ENCODE data around the gene NUMA1.
A peak's percentile ranks its signal among the peaks of the same experiment; 100 is the strongest.

NUMA1 gene

DNA sequence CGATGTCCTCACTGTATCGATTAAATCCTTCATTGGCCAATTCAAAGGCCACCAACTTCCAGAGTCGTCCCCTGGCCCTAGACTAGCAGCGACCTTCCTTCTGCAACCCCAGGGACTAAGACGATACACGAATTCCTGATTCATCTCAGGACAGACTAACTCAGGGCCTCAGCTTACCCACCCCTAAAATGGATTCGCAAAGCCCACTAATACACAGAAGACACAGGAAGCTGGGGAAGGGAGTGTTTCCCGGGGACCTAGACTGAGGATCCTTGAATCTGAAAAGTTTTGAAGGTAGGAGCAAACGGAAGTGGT is 22.2 kb upstream of the NUMA1 start:
- DNase-seq, result no peak

DNA sequence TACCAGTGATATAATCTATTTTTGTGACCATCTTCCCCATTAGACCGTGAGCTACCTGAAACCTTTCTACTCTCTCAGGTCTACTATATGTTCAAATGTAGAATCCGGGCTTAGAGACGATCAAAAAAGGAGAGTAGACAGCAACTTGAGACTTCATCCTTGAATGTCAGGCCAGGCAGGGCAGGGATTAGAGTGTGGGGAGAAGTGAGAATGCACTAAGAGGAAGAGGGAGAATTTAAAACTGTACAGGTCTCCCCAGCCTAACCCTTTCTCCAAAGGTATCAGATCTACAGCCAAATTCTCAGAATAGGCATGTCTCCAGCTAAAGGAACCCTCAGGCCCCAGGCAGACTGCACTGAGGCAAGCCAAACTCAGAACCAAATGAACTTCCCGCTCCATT is 21.8 kb upstream of the NUMA1 start:
- no peak for DNase-seq

DNA sequence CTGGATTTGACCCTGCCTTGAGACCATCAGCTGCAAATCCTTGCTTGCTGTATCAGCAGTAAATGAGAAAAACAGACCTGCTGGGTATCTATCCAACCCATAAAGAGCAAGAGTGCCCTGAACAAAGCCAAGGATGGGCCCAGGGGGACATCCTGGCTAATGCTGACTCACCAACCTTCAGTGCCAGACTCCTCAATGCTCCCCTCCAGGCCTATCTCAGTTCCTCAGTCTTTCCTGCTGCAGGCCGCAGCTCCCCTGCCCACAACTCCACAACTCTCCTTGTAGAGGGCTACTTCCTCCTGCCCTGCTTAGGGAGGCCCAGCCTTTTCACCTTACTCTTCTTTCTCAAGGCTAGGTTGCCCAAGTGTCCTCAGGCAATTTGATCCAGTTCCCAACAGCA is 20.1 kb upstream of the NUMA1 start:
- no peak for DNase-seq

DNA sequence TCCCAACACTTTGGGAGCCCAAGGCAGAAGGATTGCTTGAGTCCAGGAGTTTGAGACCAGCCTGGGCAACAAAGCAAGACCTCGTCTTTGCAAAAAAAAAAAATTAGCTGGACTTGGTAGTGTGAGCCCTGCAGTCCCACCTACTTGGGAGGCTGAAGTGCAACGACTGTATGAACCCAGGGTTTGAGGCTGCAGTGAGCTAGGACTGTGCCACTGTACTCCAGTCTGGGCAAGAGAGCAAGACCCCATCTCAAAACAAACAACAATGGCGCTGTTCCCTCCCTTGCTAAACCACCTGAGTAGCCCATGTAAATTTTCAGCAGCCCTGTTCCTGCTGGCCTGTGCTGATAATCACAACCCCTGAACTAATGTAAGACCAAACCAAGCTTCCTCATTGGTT is 19.7 kb upstream of the NUMA1 start:
- DNase-seq, result no peak

DNA sequence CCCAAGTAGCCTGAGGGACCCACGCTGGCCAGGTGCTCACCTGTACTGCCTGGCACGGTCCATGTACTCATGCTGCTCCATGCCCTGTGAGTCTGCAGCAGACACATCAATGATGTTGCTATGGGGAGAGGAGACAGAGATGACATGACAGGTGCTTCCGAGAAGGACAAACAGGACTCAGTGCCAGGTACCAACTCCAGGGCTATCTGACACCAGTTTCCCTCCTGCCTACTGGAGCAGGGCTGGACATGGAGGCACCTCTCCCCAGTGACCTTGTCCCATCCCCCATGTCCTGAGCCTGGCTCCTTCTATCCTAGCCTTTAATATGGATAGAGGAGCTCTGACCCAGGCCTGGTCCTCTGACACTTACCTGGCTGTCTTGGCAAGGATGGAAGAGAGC is 18.4 kb upstream of the NUMA1 start:
- no peak for DNase-seq

DNA sequence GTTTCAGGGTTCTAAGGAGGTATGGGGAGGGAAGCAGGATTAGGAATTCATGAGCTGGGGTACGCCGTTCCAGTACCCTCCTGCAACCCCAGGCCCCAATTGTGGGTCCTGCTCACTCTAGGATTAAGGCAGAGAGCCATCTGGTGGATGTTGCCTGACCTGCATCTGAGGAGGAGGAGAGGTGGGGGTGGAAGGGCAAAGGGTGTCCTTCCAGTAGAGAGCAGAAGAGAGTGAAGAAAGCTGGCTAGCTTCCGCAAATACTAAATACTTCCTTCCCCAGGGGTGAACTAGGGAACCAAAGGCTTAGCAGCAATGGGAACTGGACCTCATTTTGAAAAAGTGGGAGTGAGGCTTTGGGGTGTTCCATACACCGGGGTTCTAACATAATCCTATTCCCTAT is 10.9 kb upstream of the NUMA1 start:
- no peak for DNase-seq

DNA sequence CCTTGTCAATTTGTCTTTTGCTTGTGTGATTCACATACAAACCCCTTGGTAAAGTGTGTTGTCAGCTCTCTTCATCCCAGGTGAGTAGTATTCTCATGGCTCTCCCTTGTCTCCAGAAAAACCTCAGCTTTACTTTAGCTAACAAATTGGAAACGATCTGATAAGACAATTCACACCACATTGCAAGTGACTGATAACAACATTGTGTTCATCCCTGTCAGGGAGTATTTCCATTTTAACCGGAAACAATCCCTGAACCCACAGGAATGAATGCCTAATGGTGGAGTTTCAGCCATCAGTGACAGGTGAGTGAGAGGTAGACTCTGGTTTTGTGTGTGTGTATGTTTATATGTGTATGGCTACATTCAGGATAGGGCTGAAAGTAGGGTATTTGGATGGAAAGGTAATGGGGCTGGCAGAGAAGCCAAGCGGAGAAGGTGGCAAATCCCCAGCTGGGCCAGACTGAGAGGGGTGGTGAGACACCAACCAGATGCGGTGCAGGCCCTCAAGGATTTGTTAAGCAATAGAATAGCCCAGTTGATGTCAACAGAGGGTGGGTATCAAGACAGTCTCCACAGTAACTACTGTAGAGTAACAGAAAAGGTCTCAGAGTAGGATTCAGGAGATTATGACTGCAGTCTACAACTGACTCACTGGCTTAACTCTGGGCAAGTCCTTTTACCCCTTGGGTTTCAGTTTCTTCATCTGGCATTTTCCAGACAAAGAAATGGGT is 7.9 kb upstream of the NUMA1 start:
- no peak for DNase-seq

DNA sequence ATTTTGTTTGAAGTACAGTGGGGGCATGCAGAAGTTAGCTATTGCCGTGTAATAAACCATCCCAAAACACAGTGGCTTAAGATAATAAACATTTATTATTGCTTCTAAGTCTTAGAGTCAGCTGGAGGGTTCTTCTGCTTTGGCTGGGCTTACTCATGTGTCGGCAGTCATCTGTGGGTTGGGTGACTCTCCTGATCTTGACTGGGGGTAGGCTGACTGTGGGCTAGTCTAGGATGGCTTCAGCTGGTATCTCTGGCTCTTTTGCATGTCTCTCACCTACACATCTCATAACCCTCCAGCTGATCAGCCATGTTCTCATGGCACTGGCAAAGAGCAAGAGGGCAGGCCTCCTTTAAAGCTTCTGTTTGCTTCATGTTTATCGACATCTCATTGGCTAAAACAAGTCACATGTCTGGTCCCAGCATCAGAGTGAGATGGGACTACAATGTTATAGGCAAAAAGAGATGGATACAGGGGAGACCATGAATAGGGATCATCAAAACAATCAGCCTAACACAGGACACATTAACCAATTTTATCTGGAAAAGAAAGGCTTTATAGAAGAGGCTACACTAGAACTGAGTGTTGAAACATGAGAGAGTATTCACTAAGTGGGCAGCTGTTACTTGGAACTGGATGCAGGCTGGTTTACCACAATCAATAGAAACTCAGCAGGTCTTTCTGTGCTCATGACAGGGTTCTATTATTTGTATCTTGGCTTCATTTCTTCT is 5.4 kb upstream of the NUMA1 start:
- DNase-seq, result no peak

DNA sequence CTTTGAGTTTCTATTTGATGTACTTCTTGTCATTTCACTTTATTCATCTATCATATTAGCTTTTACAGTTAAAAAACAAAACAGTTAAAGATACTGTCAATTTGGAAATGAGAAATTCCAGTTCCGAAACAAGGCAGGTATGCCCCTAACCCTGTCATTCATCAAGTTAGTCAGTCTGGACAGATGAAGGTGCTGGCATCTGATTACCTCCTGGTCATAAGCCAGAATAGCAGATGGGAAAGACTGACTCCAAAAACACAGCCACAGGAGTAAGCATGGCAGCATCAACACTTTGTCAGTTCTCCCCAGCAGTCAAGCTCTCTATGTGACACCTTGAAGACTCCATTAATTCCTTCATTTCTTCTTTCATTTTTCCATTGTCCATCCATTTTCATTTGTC is 4.6 kb upstream of the NUMA1 start:
- peak; percentile 57 to 72 for DNase-seq

DNA sequence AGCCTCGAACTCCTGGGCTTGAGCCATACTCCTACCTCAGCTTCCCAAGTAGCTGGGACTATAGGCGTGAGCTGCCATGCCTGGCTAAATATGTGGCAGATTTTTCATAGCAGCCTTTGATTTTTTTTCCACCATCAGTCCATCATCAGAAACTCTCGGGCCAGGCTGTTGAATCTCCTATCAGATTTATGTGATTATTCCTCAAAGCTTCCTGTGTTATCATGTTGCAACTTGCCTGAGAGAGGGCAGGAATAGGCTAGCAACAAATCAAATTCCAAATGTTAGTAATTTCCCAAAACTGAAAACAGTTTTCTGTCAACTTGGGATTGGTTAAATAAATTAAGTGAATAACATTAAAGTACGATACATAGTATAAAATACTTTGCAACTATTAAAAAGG is 3.7 kb upstream of the NUMA1 start:
- no peak for DNase-seq

DNA sequence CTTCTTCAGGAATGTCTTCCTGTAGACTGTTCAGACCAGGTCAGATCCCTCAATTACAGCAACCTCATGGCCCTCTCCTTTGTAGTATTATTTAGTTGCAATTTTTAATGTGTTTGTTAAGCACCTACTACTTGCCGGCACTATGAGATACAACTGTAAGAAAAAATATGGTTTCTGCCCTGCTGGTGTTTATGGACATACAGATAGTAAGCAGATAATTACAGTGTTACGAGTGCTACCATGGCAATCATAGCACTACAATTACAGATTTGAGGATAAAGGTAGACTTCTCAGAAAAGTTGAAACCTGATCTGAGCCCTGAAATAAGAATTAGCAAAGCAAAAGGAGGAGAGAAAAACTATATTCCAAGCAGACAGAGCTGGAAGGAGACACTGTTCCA is 3.1 kb upstream of the NUMA1 start:
- no peak for DNase-seq

DNA sequence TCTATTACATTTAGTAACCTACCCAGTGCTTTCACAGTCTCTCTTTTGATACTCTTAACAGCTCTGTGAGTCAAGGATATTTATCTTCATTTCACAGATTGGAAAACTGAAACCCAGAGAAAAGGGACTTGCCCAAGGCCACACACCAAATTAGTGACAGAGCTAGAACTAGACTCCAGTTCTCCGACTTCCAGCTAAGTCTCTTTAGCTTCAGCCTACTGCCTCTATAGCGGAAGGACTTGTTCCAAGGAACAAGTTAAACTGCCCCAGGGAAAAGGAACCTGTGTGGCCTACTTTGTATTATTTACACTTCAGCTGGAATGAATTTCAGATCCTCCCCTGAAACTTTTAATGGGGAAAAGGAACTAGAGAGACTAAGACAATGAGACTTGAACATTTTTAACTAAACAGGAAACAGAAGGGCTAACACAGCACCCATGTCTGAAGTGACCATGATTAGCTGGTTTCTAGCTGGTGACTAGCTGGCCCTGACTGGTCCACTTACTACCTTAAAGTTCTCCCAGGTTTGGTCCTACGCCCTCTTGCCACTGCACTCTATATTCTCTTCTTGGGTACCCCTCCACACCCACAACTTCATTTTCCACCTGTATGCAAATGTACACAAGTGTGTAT is 1.6 kb upstream of the NUMA1 start:
- no peak for DNase-seq

DNA sequence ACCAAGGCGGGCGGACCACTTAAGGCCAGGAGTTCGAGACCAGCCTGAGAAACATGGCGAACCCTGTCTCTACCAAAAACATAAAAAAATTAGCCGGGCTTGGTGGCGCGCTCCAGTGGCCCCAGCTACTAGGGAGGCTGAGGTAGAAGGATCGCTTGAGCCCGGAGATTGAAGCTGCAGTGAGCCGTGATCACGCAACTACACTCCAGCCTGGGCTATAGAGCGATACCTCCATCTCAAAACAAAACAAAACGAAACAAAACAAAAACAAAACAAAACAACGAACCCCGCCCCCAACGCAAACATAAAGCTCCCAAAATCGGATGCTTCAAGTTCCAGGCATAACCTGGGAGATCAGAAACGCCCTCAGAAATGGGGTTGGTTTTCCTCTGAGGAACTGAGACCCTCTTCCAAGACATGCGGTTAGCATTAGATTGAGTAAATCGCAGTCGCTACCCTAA is 872 bp upstream of the NUMA1 start:
- no peak for DNase-seq

DNA sequence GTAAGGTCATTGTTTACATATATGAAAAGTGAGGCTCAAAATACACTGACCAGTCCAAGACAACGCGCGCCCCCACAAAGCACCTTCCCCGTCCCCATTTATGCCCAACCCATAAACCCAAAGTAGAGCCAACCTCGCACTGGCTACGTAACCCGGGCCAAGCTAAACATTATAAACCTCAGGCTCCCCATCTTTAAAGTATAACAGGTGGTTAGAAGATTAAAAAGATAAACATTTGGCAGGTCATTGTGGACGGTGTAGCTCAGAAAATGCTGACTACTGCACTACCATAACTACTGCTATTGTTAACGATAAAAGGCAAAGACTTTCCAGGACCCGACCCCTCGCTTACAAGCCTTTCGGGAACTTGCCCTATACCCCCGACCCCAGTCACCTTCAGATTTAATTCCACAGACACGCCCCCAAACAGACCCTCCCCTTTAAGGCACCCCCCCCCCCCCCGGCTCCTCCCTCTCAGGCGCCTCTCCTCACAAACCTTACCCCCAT is 470 bp downstream of the NUMA1 start:
- no peak for DNase-seq

DNA sequence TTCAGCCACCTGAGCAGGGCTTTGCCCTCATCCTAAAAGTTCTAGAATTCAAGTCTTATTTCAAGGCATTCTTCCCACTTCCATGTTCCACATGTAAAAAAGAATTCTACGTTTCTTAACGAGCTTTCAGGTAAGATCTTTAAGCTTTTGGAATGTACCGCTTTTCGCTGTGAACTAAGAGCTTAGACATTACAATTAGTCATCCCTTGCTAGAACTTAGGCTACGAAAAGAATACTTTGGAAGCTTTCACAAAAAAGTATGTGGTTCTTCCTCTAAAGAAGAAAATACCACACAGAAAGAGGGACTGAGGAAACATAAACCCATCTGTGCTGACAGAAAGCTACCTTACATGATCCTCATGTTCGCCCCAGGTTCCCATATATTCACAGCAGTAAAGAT is 1.9 kb downstream of the NUMA1 start:
- no peak for DNase-seq

DNA sequence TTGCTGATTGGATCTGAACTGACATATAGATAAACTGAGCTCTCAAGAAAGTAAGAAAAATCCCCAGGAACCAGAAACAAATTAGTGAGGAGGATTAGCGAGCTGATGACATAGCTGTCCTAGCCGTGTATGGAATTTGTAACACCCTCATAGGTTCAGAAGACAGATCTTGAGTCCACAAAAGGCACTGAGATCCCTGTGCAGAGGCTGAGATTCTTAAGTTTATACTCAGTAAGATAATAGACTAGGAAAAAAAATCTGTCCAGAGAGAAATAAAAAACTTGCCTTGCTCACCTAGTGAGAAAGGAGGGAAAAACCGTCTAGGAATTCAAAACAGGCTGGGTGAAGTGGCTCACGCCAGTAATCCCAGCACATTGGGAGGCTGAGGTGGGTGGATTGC is 4.6 kb downstream of the NUMA1 start:
- no peak for DNase-seq

DNA sequence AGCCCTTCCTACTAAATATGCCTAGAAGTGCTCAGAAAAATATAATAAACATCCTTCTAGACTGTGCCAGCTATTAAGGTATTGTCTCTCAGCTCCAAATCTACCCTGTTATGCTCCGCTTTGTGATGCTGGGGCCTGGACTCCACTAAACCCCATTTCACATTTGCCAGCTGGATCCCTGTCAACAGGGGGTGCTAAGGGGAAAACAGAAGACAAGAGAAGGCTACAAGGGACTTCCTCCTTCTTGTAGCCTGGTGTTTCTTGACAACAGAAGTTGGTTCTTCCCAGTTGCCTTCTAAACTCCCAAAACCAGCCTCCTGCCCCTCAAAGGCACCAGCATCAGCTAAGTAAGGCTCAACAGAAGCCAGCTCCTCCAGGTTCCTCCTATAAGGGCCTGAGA is 5.2 kb downstream of the NUMA1 start:
- DNase-seq, result no peak

DNA sequence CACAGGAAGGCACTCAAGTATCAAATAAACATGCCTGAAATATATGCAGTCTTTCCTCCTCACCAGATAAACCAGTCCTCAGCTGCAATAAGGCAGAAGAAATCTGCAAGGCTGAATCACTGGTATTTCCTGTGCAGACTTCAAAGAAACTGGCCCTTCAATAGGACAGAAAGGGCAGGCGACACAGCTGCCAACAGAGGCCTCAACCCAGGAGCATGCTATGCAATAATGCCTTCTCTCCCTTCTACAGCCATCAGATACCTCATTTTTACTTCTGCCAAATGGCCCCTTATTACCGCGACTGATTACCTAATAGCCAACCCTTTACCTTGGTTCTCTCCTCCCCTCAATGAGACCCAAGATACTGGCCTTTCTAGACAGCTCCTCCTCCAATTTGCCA is 8.0 kb downstream of the NUMA1 start:
- no peak for DNase-seq

DNA sequence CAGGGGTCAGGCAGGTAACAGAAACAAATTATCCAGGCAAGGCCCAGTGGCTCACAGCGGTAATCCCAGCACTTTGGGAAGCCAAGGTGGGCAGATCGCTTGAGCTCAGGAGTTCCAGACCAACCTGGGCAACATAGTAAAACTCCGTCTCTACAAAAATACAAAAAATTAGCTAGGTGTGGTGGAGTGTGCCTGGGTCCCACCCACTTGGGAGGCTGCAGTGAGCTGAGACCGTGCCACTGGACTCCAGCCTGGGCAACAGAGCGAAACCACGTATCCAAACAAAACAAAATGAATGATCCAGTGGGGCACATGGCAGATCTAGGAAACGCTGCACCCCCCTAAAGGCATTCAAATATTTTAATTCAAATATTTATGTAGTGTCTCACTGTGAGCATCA is 9.9 kb downstream of the NUMA1 start:
- no peak for DNase-seq

DNA sequence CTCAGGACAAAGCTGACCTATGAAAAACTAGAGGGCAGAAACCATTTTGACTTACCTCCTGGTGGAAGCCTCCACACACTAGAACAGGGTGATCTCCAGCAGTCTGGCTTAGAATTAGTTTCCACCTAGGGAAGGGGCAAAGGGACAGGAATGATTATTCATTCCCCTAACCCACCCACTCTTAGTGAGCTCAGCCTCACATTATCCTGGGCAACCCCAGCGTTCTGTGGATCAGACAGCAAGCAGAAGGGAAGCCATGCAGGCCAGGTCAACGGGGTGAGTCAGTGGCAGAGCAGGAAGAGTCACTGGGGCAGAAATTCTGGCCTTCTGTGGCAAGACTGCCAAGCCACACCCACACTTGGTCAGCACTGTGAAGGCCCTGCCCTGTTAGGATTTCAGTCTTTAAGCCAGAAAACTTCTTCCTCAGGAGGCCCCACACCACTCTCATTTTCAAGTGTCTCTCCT is 10.5 kb downstream of the NUMA1 start:
- DNase-seq, result no peak

DNA sequence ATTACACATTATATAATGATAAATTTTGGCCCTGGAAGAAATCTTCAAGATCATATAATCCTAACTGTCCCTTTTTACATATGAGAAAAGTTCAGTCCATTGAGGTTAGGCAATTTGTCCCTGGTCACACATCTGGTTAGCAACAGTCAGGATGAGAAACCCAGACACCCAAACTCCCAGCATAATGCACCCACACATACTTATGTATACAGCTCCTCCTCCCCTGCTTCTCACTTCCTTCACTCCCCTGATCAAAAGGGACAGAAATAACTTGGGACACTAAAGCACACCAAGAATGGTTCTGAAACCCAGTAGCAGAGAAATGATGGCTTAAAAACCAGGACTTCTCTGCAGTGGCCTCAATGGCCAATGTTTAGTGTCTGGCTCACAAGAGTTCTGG is 11.1 kb downstream of the NUMA1 start:
- no peak for DNase-seq

DNA sequence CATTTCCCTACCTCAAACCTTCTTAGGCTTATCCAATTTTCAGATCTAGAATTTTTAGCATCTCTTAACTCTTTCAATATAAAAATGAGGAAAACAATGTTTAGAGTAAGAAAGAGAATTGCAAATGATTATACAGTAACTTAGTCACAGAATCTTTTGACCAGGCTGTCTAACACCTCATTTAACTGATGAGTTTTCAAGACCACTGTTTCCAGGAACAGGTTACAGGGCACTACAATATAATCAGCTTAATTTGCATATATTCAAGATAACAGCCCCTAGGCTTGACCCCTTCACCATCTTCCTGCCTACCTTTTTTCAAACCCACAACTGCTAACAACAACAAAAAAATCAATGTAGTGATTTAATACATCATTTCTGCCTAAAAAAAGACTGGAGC is 12.7 kb downstream of the NUMA1 start:
- DNase-seq, result no peak

DNA sequence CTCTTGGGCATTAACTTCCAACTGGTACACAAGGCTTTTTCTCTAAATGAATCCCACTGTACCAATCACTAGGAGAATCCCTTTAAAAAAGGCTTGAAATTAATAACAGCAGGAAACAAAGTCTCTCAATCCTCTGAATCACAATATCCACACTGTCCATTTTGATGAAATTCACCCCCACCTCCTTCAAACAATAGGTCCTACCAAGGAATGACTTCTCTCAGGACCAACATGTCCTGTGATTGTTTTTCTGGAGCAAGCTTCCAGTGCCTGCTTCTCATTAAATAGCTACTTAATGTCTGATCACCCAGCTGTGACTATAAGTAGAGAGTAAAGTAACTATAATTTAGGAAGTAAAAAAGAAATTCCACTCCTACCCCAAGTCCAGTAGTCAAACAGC is 13.1 kb downstream of the NUMA1 start:
- DNase-seq, result no peak

DNA sequence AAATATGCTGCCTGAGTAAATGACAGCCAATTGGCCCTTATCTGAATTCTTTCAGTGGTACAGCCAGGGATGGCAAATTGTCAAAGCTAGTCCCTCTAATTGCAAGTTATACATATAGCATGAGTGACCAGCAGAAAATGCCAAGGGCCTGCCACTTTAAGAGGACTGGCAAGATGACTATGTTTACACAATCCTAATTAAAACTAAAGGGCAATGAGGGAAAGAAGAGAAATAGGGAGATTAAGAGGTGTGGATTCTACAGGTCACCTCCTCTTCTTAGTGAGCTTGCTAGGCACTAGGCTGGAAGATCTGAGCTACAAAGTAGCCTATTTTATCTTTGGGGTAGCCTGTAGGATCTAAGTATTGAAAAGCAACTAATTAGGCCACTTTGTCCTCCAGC is 13.5 kb downstream of the NUMA1 start:
- DNase-seq, result no peak

Measured in cerebellar nuclear complex (tissue), 1 donor.